HepG2 (cell line): ENCODE data around the gene VPS54. TPM values are rescaled to one million over a fixed set of nuclear protein-coding genes. Genes with fewer than 3 reads are reported as not detected.

Experiments
- ATAC-seq: fragments of 200-7000 bp; cut with Tn5 transposase; 3 replicates; pipeline ENCODE4 v1.9.1; 2020; ENCODE audit warnings: mild to moderate bottlenecking, moderate library complexity
- BruUV-seq: library from RNA; stranded (reverse); fragments of 400-500 nt; replicated peaks from 2 replicates; lab custom pipeline; 2021; lab: Mats Ljungman, UMichigan
- CTCF ChIA-PET: fragments of 300-600 bp; formaldehyde crosslinking; extraction: SDS; loops from one replicate; lab custom pipeline; 2021; ENCODE audit warnings: low total read pairs, inconsistent platforms, low intra/inter-chr PET ratio; lab: Yijun Ruan, JAX
- POLR2A ChIA-PET: fragments of 350-600 bp; sonication (Branson Sonifier 250); formaldehyde crosslinking; loops from one replicate; lab custom pipeline; 2020; ENCODE audit warnings: antibody characterized with exemption, inconsistent platforms; lab: Yijun Ruan, JAX
- DNase-seq: peaks from one replicate; pipeline ENCODE4 v3.0.0-alpha.2; 2015; ENCODE audit warnings: low spot score
- FAIRE-seq: peaks from 3 replicates; lab custom pipeline; 2011; peaks lifted over from hg19 to GRCh38; lab: Jason Lieb, UNC
- H2AFZ ChIP-seq: one replicate; pipeline ENCODE4 v1.6.1; 2011; ENCODE audit warnings: low read length, inconsistent platforms
- H3K27ac ChIP-seq: fragments of 300-600 bp; 3 replicates; pipeline ENCODE4 v1.8.0; 2011; ENCODE audit warnings: mixed run types, mild to moderate bottlenecking, mixed read lengths, low read length, inconsistent platforms; ENCODE audit not compliant: insufficient read depth; ENCODE audit errors: extremely low read length
- H3K27me3 ChIP-seq, 2 experiments: fragments of 200-600 bp in 1 of 2; 2 replicates in 1 of 2; 3 replicates in 1 of 2; pipeline versions ENCODE4 v1.6.0 to v1.8.0; 2011; ENCODE audit warnings: low read length in 2 of 2, mild to moderate bottlenecking in 2 of 2, moderate library complexity in 2 of 2, inconsistent platforms in 1 of 2; ENCODE audit not compliant: insufficient read depth in 2 of 2, control insufficient read depth in 1 of 2
- H3K36me3 ChIP-seq, 2 experiments: fragments of 200-600 bp in 1 of 2; replicated peaks in 1 of 2; 2 replicates in 1 of 2; 3 replicates in 1 of 2; pipeline versions ENCODE4 v1.5.1 to v1.8.0; 2011; ENCODE audit warnings: low read length in 2 of 2, inconsistent platforms in 1 of 2; ENCODE audit not compliant: insufficient read depth in 2 of 2, control insufficient read depth in 1 of 2
- H3K4me1 ChIP-seq: 2 replicates; pipeline ENCODE4 v1.5.1; 2012; ENCODE audit warnings: low read length, inconsistent platforms; ENCODE audit not compliant: insufficient read depth
- H3K4me2 ChIP-seq: 2 replicates; pipeline ENCODE4 v1.6.0; 2011; ENCODE audit warnings: low read depth, low read length, inconsistent platforms
- H3K4me3 ChIP-seq, 3 experiments: fragments of 200-600 bp in 1 of 3; sonication (generic), shearing (Covaris generic) in 1 of 3; replicated peaks in 1 of 3; 2 replicates each; pipeline ENCODE4 v1.5.1; 2011 to 2016; ENCODE audit warnings: low read length in 3 of 3, inconsistent platforms in 2 of 3, low read depth in 2 of 3, mild to moderate bottlenecking in 2 of 3, control low read depth in 1 of 3, mixed read lengths in 1 of 3; ENCODE audit not compliant: insufficient read depth in 1 of 3
- H3K79me2 ChIP-seq: one replicate; pipeline ENCODE4 v1.6.1; 2011; ENCODE audit warnings: low read length, inconsistent platforms; ENCODE audit not compliant: insufficient read depth
- H3K9ac ChIP-seq: 2 replicates; pipeline ENCODE4 v1.6.0; 2011; ENCODE audit warnings: mild to moderate bottlenecking, low read depth, low read length, inconsistent platforms; ENCODE audit not compliant: insufficient read depth
- H3K9me3 ChIP-seq: 2 replicates; pipeline ENCODE4 v1.5.1; 2012; ENCODE audit warnings: mild to moderate bottlenecking, low read length
- H4K20me1 ChIP-seq: 2 replicates; pipeline ENCODE4 v1.6.0; 2011; ENCODE audit warnings: inconsistent platforms, mild to moderate bottlenecking, low read length, moderate library complexity; ENCODE audit not compliant: insufficient read depth
- NFIB ChIP-seq: sonication (generic); formaldehyde crosslinking; IDR thresholded peaks from 2 replicates; pipeline ENCODE4 v1.9.0; 2021; ENCODE audit warnings: missing genetic modification reagents, mild to moderate bottlenecking, borderline replicate concordance
- PPARG ChIP-seq: conservative IDR thresholded peaks from 2 replicates; pipeline ENCODE4 v1.6.1; 2016; ENCODE audit warnings: missing biosample characterization, missing genetic modification reagents
- ZNF383 ChIP-seq: sonication (generic); formaldehyde crosslinking; IDR thresholded peaks from 2 replicates; pipeline ENCODE4 v1.4.0; 2020; ENCODE audit warnings: missing genetic modification reagents, mild to moderate bottlenecking, borderline replicate concordance
- ZNF629 ChIP-seq: sonication (generic); formaldehyde crosslinking; conservative IDR thresholded peaks from 2 replicates; pipeline ENCODE4 v1.5.0; 2020; ENCODE audit warnings: missing genetic modification reagents
- ZSCAN12 ChIP-seq: sonication (generic); formaldehyde crosslinking; IDR thresholded peaks from 2 replicates; pipeline ENCODE4 v1.9.0; 2021; ENCODE audit warnings: mild to moderate bottlenecking, missing genetic modification reagents
- WGBS: methylation state at CpG from one replicate; pipeline ENCODE4 v1.1.6; 2017; ENCODE audit warnings: low lambda C conversion rate; 5-methylcytosine and 5-hydroxymethylcytosine counted together
- in situ Hi-C: cut with HindIII; loops from 2 replicates; pipeline ENCODE4 v1.10.0; 2017; ENCODE audit warnings: low pct_unique_long_range_greater_than_20kb; ENCODE audit not compliant: extremely low pct_ligation_motif_present
- intact Hi-C: fragments of 100-400 bp; cut with micrococcal nuclease; formaldehyde crosslinking; loops from one replicate; pipeline ENCODE4 v1.10.0; 2022; ENCODE audit not compliant: unreplicated experiment
- polyA plus RNA-seq, 8 experiments: library from polyadenylated mRNA; depleted of rRNA in 3 of 8; stranded (reverse) in 7 of 8; unstranded in 1 of 8; fragments of >200 nt; fragmentation: Illumina TruSeq in 4 of 8; extraction: Trizol in 4 of 8; gene quantifications; 2 replicates each; pipeline versions ENCODE4 v1.2.1 to v1.2.3, GENCODE V29; 2011 to 2016; ENCODE audit warnings: low read depth in 4 of 8, missing spikeins in 1 of 8, mixed read lengths in 1 of 8; ENCODE audit not compliant: insufficient read depth in 1 of 8
- total RNA-seq, 5 experiments: library from RNA; depleted of rRNA; stranded (reverse); fragments of >200 nt; fragmentation: Illumina TruSeq; extraction: Trizol; gene quantifications; 2 replicates each; pipeline ENCODE4 v1.2.3, GENCODE V29; 2016; ENCODE audit warnings: low read depth in 1 of 5
- TF ChIP-seq, protein P1 (sequence below): IDR thresholded peaks from 2 replicates; pipeline ENCODE4 v1.6.1; 2016; ENCODE audit warnings: mild to moderate bottlenecking, missing biosample characterization, missing genetic modification reagents
- TF ChIP-seq, protein P2 (sequence below): fragments of 450-650 bp; IDR thresholded peaks from 2 replicates; pipeline ENCODE4 v1.6.1; 2017
- TF ChIP-seq, protein P3 (sequence below): sonication (generic); formaldehyde crosslinking; conservative IDR thresholded peaks from 2 replicates; pipeline ENCODE4 v1.4.0; 2020; ENCODE audit warnings: missing genetic modification reagents
- TF ChIP-seq, protein P4 (sequence below), 2 experiments: fragments of 450-650 bp in 1 of 2; sonication (generic) in 1 of 2; formaldehyde crosslinking; IDR thresholded peaks; 2 replicates each; pipeline versions ENCODE4 v1.5.0 to v1.8.0; 2020 to 2022; ENCODE audit warnings: mild to moderate bottlenecking in 1 of 2, missing genetic modification reagents in 1 of 2
- TF ChIP-seq, protein P5 (sequence below): sonication (generic); formaldehyde crosslinking; IDR thresholded peaks from 2 replicates; pipeline ENCODE4 v1.4.0; 2020; ENCODE audit warnings: missing genetic modification reagents

The VPS54 gene
- total and polyA plus RNA-seq, 2 of the 13 experiments (the other 11 are each of a cell fraction or from before 2014, with no cell fraction given), result 64.7 to 77.5 TPM

DNA sequence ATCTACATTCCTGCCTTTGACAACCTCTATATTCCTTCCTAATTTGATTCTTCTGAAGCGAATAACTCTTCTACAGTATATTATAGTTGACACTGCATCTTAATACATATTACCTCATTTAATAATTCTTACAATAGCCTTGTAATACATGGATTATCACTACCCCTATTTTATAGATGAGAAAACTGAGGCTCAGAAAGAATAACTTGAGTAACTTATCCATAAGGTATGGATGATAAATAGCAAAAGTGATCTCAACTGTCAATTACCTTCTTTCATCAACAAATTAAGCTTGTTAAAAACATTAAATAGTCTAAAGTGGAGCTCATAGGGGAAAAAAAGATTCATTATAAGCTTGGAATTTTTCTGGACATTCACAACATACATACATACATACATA, 4.6 kb downstream of the VPS54 start:
- Histone ChIP-seq H2AFZ (no peak overlapping the region), H3K9me3 (no peaks in the 10 kb centered on the region), H3K4me2 (peak overlapping the region; percentile 97), H3K27me3 (no peaks in the 10 kb centered on the region; a peak in 1 of 5 replicates), H3K4me3 (peak overlapping the region in 1 of 3 experiments; percentile 44; a peak in 1 of 6 replicates), H3K27ac (no peak overlapping the region), H3K4me1 (peaks cover 71% of the 10 kb centered on the region), H3K9ac (no peak overlapping the region), H3K79me2 (peaks cover 98% of the 10 kb centered on the region), H3K36me3 (peaks cover 4 to 13% of the 10 kb centered on the region in 2 experiments; a peak in 4 of 5 replicates), H4K20me1 (peaks cover 58% of the 10 kb centered on the region)
- CTCF ChIA-PET, result no interaction called here
- intact Hi-C loops, result no loop called here
- in situ Hi-C loops, result no loop called here
- DNase-seq, result no peak
- no peak for ATAC-seq
- FAIRE-seq, result no peak
- TF ChIP-seq ZNF629 (CRISPR knock-in tag), result peak; percentile 77
- no peak for TF ChIP-seq PPARG (CRISPR knock-in tag)
- TF ChIP-seq ZNF383 (CRISPR knock-in tag), result no peak
- no peak for TF ChIP-seq ZSCAN12 (CRISPR knock-in tag)
- TF ChIP-seq NFIB, result no peak
- POLR2A ChIA-PET, result interaction anchor here (0.9 to 2.2 kb wide), 3 partner anchors 10 to 21 kb away, joined by 4 to 13 read pairs (median 6); no protein-coding TSS in a partner anchor
- BruUV-seq, result no TSS peak
- WGBS, result 95% methylated on average over 1 of the region's 1 CpG

DNA sequence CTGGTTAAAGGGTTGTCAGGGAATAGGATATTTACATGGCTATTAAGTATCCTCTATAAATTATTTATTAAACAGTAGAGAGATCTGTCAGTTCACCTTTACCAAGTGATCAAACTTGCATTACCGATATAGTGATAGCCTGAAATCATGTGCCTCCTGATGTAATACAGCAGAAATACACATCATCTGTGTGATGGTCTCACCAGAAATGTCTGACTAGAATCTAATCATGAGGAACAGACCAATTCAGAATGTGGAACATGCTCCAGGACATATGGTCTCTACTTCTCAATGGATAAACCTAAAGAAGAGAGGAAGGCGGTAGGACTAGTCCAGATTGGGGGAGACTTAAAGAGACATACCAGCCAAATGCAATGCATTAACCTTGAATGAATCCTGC, 6.2 kb downstream of the VPS54 start:
- 96% methylated on average over 2 of the region's 2 CpGs for WGBS
- peaks cover 4 to 22% of the 10 kb centered on the region in 2 experiments for H3K36me3 ChIP-seq
- no peak overlapping the region for H3K27ac ChIP-seq
- BruUV-seq, result no TSS peak
- no peaks in the 10 kb centered on the region for H3K9me3 ChIP-seq
- no peak overlapping the region for H3K9ac ChIP-seq
- H4K20me1 ChIP-seq, result peaks cover 67% of the 10 kb centered on the region
- intact Hi-C loops (no loop called here), in situ Hi-C loops (no loop called here)
- H3K4me3 ChIP-seq, result no peak overlapping the region; a peak in 1 of 6 replicates
- H3K79me2 ChIP-seq, result peaks cover 98% of the 10 kb centered on the region
- TF ChIP-seq, protein P1, sequence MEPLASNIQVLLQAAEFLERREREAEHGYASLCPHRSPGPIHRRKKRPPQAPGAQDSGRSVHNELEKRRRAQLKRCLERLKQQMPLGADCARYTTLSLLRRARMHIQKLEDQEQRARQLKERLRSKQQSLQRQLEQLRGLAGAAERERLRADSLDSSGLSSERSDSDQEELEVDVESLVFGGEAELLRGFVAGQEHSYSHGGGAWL (CRISPR knock-in tag), result no peak
- TF ChIP-seq, protein P2, sequence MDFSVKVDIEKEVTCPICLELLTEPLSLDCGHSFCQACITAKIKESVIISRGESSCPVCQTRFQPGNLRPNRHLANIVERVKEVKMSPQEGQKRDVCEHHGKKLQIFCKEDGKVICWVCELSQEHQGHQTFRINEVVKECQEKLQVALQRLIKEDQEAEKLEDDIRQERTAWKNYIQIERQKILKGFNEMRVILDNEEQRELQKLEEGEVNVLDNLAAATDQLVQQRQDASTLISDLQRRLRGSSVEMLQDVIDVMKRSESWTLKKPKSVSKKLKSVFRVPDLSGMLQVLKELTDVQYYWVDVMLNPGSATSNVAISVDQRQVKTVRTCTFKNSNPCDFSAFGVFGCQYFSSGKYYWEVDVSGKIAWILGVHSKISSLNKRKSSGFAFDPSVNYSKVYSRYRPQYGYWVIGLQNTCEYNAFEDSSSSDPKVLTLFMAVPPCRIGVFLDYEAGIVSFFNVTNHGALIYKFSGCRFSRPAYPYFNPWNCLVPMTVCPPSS, result no peak
- TF ChIP-seq, protein P3, sequence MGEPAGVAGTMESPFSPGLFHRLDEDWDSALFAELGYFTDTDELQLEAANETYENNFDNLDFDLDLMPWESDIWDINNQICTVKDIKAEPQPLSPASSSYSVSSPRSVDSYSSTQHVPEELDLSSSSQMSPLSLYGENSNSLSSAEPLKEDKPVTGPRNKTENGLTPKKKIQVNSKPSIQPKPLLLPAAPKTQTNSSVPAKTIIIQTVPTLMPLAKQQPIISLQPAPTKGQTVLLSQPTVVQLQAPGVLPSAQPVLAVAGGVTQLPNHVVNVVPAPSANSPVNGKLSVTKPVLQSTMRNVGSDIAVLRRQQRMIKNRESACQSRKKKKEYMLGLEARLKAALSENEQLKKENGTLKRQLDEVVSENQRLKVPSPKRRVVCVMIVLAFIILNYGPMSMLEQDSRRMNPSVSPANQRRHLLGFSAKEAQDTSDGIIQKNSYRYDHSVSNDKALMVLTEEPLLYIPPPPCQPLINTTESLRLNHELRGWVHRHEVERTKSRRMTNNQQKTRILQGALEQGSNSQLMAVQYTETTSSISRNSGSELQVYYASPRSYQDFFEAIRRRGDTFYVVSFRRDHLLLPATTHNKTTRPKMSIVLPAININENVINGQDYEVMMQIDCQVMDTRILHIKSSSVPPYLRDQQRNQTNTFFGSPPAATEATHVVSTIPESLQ (CRISPR knock-in tag), result no peak
- TF ChIP-seq, protein P4, sequence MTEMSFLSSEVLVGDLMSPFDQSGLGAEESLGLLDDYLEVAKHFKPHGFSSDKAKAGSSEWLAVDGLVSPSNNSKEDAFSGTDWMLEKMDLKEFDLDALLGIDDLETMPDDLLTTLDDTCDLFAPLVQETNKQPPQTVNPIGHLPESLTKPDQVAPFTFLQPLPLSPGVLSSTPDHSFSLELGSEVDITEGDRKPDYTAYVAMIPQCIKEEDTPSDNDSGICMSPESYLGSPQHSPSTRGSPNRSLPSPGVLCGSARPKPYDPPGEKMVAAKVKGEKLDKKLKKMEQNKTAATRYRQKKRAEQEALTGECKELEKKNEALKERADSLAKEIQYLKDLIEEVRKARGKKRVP (CRISPR knock-in tag; IDR thresholded peaks at IDR 0.05), result peak in 1 of 2 experiments; percentile 39; a peak in 1 of 4 replicates
- TF ChIP-seq, protein P5, sequence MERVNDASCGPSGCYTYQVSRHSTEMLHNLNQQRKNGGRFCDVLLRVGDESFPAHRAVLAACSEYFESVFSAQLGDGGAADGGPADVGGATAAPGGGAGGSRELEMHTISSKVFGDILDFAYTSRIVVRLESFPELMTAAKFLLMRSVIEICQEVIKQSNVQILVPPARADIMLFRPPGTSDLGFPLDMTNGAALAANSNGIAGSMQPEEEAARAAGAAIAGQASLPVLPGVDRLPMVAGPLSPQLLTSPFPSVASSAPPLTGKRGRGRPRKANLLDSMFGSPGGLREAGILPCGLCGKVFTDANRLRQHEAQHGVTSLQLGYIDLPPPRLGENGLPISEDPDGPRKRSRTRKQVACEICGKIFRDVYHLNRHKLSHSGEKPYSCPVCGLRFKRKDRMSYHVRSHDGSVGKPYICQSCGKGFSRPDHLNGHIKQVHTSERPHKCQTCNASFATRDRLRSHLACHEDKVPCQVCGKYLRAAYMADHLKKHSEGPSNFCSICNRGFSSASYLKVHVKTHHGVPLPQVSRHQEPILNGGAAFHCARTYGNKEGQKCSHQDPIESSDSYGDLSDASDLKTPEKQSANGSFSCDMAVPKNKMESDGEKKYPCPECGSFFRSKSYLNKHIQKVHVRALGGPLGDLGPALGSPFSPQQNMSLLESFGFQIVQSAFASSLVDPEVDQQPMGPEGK (CRISPR knock-in tag), result no peak
- ChIA-PET CTCF (no interaction called here), POLR2A (interaction anchor here (1.4 kb wide), 1 partner anchor 12 kb away, joined by 3 read pairs; no protein-coding TSS in a partner anchor)
- ATAC-seq, result no peak
- H3K4me2 ChIP-seq, result no peak overlapping the region; the same call in 1 of the 2 replicates
- no peaks in the 10 kb centered on the region for H3K27me3 ChIP-seq
- FAIRE-seq, result no peak
- DNase-seq, result no peak
- no peak overlapping the region for H2AFZ ChIP-seq
- peaks cover 85% of the 10 kb centered on the region for H3K4me1 ChIP-seq
